Dermis microvascular lymphatic vessel endothelial cell (primary cell): ENCODE data around the gene KLF7. TPM values are rescaled to one million over a fixed set of nuclear protein-coding genes. Genes with fewer than 3 reads are reported as not detected.

Experiments used
- DNase-seq, 2 donors: peaks; one replicate each; pipeline versions ENCODE4 v3.0.0 to v3.0.0-alpha.2; 2010; ENCODE audit warnings: low read depth in 2 of 2
- total RNA-seq: library from RNA; depleted of rRNA; stranded (reverse); fragments of >200 nt; gene quantifications from 2 replicates; pipeline ENCODE4 v1.2.1, GENCODE V29; 2014

Gene KLF7
- total RNA-seq, 1 donor from 2014 or later, result 8.5 TPM

GRCh38 chr2:207095963-207096362 is 69.8 kb downstream of the KLF7 start:
- no peak for DNase-seq

GRCh38 chr2:207093234-207093633 is 72.5 kb downstream of the KLF7 start:
- no peak for DNase-seq

GRCh38 chr2:207092818-207093217 is 72.9 kb downstream of the KLF7 start:
- no peak for DNase-seq

GRCh38 chr2:207091928-207092327 is 73.8 kb downstream of the KLF7 start:
- no peak for DNase-seq

GRCh38 chr2:207091176-207091575 is 74.6 kb downstream of the KLF7 start:
- peak in 1 of 2 donors; percentile 27 for DNase-seq

GRCh38 chr2:207090389-207090788 is 75.4 kb downstream of the KLF7 start:
- no peak for DNase-seq

- no peak for DNase-seq
Measured at GRCh38 chr2:207088839-207089238, 76.9 kb downstream of the KLF7 start.

- no peak for DNase-seq
Measured at GRCh38 chr2:207088276-207088675, 77.5 kb downstream of the KLF7 start.

- DNase-seq, result no peak
Measured at GRCh38 chr2:207087046-207087902, 78.5 kb downstream of the KLF7 start.

- no peak for DNase-seq
Measured at GRCh38 chr2:207086136-207086535, 79.6 kb downstream of the KLF7 start.

- no peak for DNase-seq
Measured at GRCh38 chr2:207085110-207085509, 80.6 kb downstream of the KLF7 start.

- DNase-seq, result no peak
Measured at GRCh38 chr2:207083361-207084110, 82.2 kb downstream of the KLF7 start.

- peak; percentile 31 to 87 for DNase-seq
Measured at GRCh38 chr2:207082619-207083018, 83.1 kb downstream of the KLF7 start.

- no peak for DNase-seq
Measured at GRCh38 chr2:207078186-207078798, 87.5 kb downstream of the KLF7 start.

GRCh38 chr2:207077266-207077665 is 88.5 kb downstream of the KLF7 start:
- DNase-seq, result no peak

- DNase-seq, result no peak
Measured at GRCh38 chr2:207075456-207075855, 90.3 kb downstream of the KLF7 start.

- DNase-seq, result peak; percentile 73 to 79
Measured at GRCh38 chr2:207073801-207074678, 91.7 kb downstream of the KLF7 start.

- DNase-seq, result no peak
Measured at GRCh38 chr2:207073412-207073800, 92.3 kb downstream of the KLF7 start.

GRCh38 chr2:207072571-207072970 is 93.2 kb downstream of the KLF7 start:
- no peak for DNase-seq

GRCh38 chr2:207071820-207072219 is 93.9 kb downstream of the KLF7 start:
- DNase-seq, result no peak

- DNase-seq, result peak; percentile 75
Measured at GRCh38 chr2:207067473-207067872, 98.3 kb downstream of the KLF7 start.
